B cell (primary cell): ENCODE results near the gene SACM1L.

ENCODE experiments used
- CTCF ChIP-seq: fragments of 200-600 bp; IDR thresholded peaks from one replicate; pipeline ENCODE4 v1.8.0; 2022; ENCODE audit warnings: antibody characterized with exemption, mild to moderate bottlenecking
- EZH2 ChIP-seq: IDR thresholded peaks from 2 replicates; pipeline ENCODE4 v1.6.1; 2012; ENCODE audit warnings: borderline replicate concordance, low read depth, mild to moderate bottlenecking, moderate library complexity, low read length; ENCODE audit not compliant: insufficient read depth, poor library complexity, severe bottlenecking

DNA sequence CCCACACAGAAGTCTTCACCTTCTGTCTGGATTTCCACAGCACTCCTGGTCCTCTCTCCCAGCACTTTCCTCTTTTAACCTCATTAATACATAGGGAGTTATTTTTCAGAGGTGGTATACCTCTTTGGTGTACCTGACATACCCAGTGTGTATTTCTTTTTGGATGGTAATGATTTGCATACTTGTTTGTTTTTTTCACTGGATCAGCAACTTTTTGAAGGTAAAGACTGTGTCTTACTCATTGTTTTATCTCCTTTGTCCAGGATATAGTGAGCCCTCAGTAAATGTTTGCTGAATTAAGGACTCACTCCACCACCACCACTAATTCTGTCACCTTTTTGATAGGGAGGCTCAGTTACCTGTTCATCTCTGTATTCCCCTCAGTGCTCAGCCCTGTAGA lies 52.1 kb downstream of the SACM1L start:
- TF ChIP-seq CTCF (no peak), EZH2 (no peak)
